RWPE1 (cell line): Measurements from ENCODE around the gene ROR1.

Experiments
- CTCF ChIA-PET: fragments of 350-600 bp; sonication (Branson Sonifier 250); formaldehyde crosslinking; extraction: SDS; loops from one replicate; lab custom pipeline; 2021; lab: Yijun Ruan, JAX
- POLR2A ChIA-PET: fragments of 400-600 bp; formaldehyde crosslinking; extraction: SDS; loops from one replicate; lab custom pipeline; 2020; ENCODE audit warnings: antibody characterized with exemption; ENCODE audit not compliant: low non-redundant PET; lab: Yijun Ruan, JAX
- DNase-seq: peaks from one replicate; pipeline ENCODE4 v3.0.0; 2012; ENCODE audit warnings: low spot score
- H3K27ac ChIP-seq: fragments of 450-650 bp; 2 replicates; pipeline ENCODE4 v1.5.1; 2017
- TF ChIP-seq, protein P1 (sequence below): fragments of 450-650 bp; conservative IDR thresholded peaks from 2 replicates; pipeline ENCODE4 v1.5.1; 2017; ENCODE audit warnings: low read depth, mild to moderate bottlenecking

Gene ROR1

DNA sequence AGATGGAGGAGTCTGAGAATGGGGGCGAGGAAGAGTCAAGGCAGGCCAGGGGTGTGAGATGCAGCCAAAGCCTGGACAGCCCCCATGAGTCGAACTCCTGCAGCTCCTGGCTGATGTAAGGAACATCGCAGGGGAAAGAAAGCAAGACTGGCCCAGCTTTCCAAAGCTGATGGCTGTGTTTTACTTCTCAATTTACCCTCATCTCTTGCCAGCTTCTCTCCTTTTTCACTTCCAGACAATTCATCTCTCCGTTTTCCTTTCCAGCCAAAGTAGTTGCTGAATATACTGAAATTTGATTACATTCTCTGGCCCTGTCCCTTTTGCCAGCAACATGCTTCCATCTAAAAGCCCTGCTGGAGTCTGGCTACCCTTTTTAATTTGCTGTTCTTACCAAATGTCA is 389.6 kb downstream of the ROR1 start:
- no peak overlapping the region for H3K27ac ChIP-seq
- CTCF ChIA-PET: interaction anchor here (1.0 to 1.6 kb wide), 2 partner anchors 26 to 472 kb away, joined by 6 read pairs; no protein-coding TSS in a partner anchor
- POLR2A ChIA-PET: no interaction called here
- TF ChIP-seq, protein P1, sequence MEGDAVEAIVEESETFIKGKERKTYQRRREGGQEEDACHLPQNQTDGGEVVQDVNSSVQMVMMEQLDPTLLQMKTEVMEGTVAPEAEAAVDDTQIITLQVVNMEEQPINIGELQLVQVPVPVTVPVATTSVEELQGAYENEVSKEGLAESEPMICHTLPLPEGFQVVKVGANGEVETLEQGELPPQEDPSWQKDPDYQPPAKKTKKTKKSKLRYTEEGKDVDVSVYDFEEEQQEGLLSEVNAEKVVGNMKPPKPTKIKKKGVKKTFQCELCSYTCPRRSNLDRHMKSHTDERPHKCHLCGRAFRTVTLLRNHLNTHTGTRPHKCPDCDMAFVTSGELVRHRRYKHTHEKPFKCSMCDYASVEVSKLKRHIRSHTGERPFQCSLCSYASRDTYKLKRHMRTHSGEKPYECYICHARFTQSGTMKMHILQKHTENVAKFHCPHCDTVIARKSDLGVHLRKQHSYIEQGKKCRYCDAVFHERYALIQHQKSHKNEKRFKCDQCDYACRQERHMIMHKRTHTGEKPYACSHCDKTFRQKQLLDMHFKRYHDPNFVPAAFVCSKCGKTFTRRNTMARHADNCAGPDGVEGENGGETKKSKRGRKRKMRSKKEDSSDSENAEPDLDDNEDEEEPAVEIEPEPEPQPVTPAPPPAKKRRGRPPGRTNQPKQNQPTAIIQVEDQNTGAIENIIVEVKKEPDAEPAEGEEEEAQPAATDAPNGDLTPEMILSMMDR: no peak
- no peak for DNase-seq

DNA sequence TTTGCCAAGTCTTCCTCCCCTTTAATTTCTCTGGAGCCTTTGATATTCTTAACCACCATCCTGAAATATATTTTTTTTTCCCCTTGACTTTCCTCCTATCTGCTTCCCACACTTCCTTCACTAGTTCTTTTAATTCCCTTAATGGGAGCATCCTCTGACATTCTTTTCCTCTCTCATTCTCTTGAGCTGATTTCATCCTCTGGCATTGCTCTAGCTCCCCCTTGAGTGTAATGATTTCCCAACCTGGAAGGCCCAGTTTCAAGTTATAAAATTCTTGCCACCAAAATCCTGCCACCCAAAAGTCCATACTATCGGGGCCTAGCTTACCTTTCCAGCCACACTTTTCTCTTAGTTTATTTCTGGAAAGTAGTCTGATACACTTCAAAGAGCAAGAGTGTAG is 390.2 kb downstream of the ROR1 start:
- TF ChIP-seq, protein P1: peak; percentile 38
- no peak overlapping the region for H3K27ac ChIP-seq
- CTCF ChIA-PET: interaction anchor here (0.6 to 1.6 kb wide), 5 partner anchors 27 to 472 kb away, joined by 3 to 6 read pairs (median 5); no protein-coding TSS in a partner anchor
- DNase-seq: peak; percentile 21
- POLR2A ChIA-PET: no interaction called here

DNA sequence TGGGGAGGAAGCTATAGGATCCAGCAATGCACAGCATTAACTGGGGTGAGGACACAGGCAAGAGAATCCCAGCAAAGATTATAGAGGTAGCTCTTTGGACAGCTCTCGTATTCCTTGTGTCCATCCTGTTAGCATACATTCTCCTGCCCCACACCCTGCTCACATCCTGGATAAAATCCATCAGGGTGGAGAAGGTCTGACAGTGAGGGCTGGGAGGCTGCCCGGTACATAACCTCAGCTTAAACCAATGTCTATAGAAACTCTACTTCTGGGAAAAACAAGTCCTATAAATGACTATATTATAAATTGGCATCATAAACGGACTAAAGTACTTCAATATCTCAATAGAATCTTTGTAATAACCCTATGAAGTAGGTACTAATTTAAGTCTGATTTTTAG is 392.8 kb downstream of the ROR1 start:
- CTCF ChIA-PET: interaction anchor here (0.5 to 0.6 kb wide), 2 partner anchors 11 to 485 kb away, joined by 4 read pairs; no protein-coding TSS in a partner anchor
- POLR2A ChIA-PET: no interaction called here
- no peak for DNase-seq
- TF ChIP-seq, protein P1: no peak
- no peak overlapping the region for H3K27ac ChIP-seq

DNA sequence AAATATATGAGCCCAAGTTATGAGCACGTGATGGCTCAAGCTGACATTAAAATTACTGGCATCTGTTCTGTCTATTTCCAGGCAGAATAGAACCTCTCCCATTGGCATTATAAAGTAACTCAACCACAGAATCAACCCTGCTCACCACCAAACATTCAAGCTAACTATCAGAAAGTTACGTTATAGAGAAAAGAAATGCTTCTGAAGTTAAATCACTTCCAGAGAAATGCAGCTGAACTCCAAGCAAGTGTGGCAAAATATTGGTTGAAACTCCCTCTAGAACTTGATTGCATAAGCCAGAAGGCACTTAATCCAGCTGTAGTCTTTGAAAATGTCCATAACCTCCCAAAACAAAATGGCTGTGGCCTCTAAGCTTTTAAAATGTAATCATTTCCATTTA is 393.4 kb downstream of the ROR1 start:
- ChIA-PET POLR2A (no interaction called here), CTCF (interaction anchor here (0.5 kb wide), 1 partner anchor 12 kb away, joined by 4 read pairs; no protein-coding TSS in a partner anchor)
- no peak overlapping the region for H3K27ac ChIP-seq
- no peak for DNase-seq
- TF ChIP-seq, protein P1: no peak

DNA sequence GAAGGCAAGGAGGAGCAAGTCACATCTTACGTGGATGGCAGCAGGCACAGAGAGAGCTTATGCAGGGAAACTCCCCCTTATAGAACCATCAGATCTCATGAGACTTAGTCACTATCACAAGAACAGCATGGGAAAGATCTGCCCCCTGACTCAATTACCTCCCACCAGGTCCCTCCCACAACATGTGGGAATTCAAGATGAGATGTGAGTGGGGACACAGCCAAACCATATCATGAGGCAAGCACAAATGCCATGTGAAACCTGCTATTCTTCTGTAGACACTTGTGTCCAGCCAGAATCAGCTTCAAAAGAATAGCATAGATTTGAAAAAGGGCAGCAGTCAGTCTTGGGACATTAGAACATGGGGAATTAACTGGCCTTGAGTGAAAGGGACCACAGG is 397.4 kb downstream of the ROR1 start:
- no peak overlapping the region for H3K27ac ChIP-seq
- no peak for DNase-seq
- TF ChIP-seq, protein P1: no peak
- ChIA-PET POLR2A (no interaction called here), CTCF (no interaction called here)

DNA sequence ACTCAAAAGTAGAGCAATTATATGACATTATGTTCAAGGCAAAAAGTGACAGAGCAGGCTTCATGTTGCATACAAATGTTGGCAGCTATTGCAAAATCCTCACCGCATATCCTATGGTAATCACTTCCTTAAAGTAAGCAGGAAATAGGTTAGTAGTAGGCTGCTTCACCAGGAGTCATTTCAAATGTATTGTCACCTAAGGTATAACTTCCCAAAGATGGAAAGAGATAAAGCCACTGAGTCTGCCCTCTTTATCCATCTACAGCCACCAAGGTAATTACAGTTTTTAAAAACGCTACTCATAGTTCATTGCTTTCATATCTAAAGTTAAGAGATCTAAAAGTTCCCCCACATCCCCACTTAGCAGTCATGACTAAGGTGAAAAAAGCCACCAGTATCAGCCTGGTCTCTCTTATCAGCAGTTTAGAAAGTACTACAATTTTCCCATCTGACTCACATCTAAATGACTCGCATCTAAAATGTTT is 398.0 kb downstream of the ROR1 start:
- TF ChIP-seq, protein P1: no peak
- DNase-seq: peak; percentile 26
- POLR2A ChIA-PET: no interaction called here
- CTCF ChIA-PET: interaction anchor here (0.5 kb wide), 1 partner anchor 1299 kb away, joined by 3 read pairs; no protein-coding TSS in a partner anchor
- no peak overlapping the region for H3K27ac ChIP-seq
